ENCODE results near the gene ATP6V1A.

The ATP6V1A gene

GRCh38 chr3:113747283-113748046, 630 bp downstream of the ATP6V1A start:
- DNase-seq (ENCODE audit: low read depth): peak; percentile 37

DNA sequence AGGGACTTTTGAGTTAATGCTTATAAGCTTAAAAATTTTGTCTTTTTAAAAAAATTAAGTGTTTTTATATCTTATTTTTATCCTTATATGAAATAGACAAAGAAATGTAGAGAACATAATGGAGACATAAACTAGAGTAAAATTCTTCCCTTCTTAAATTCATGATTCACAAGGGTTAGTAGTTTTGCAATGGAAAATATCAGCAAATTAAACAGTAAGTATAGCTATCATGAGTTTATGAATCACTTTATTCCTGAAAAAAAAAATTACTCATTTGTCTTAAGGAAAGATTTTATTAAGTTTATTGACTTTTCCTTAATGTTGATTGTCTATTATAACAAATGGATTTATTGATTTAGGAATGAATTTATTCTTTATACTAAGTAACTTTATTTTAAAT, 4.3 kb downstream of the ATP6V1A start:
- no peak for DNase-seq (ENCODE audit: low read depth)

- no peak for DNase-seq (ENCODE audit: low read depth)
Measured at GRCh38 chr3:113753376-113753985, 6.6 kb downstream of the ATP6V1A start.

DNA sequence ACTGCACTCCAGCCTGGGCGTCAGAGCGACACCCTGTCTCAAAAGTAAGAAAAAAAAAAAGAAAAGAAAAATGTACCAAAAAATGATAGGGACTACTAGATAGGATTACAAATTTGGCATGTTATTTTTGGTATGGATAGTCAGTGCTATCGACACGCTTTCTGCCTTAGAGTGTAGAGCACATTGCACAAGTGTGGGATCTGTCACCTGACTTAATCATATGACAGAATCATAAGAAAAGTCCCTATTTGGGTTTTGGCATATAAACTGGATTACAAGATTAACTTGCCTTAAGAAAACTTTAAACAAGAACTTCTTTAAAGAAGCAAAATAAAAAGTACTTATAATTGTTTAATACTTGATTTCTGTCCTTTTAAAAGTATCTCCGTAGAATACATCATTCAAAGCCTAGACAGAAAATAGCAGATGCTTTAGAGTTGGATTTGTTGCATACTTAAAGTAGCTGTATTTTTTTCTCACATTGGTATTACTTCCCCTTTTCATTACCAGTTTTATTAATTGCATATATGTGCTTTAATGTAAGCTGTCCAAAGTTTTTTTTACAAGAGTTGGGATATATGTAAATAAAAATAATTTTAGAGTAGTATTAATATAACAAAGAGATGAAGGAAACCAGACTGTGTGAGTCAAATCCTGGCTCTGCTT, 7.8 kb downstream of the ATP6V1A start:
- DNase-seq (ENCODE audit: low read depth): no peak

DNA sequence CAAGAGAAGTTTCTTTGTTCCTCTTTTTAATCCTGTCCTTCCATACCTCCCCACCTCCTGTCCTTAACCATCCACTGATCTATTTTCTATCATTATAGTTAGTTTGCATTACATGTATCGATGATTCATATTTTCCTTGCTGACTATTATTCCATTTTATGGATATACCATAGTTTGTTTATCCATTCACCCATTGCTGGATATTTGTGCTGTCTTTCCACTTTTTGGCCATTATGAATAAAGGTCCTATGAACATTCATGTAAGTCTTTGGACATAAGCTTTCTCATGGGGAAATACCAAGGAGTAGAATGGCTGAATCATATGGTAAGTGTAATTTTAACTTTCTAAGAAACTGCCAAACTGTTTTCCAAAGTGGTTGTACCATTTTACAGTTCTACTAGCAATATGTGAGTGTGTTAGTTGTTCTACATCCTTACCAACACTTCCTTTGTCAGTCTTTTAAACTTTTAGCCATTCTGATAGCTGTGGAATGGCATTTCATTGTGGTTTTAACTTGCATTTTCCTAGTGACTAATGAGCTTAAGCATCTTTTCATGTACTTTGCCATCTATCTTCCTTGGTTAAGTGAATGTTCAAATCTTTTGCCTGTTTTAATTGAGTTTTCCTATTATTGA, 11.7 kb downstream of the ATP6V1A start:
- no peak for DNase-seq (ENCODE audit: low read depth)

DNA sequence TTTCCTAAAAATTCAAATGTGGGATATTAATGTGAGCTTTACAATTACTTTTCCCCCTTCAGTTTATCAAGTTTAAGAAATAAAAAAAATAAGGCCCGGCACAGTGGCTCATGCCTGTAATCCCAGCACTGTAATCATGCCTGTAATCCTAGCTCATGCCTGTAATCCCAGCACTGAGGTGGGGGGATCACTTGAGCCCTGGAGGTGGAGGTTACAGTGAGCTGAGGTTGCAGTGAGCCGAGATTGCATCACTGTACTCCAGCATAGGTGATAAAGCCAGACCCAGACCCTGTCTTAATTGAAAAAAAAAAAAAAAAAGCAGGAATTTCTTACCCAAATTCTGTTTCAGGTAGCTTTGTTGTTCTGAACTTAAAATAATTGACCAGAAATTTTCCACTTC, 17.9 kb downstream of the ATP6V1A start:
- DNase-seq (ENCODE audit: low read depth): no peak

DNA sequence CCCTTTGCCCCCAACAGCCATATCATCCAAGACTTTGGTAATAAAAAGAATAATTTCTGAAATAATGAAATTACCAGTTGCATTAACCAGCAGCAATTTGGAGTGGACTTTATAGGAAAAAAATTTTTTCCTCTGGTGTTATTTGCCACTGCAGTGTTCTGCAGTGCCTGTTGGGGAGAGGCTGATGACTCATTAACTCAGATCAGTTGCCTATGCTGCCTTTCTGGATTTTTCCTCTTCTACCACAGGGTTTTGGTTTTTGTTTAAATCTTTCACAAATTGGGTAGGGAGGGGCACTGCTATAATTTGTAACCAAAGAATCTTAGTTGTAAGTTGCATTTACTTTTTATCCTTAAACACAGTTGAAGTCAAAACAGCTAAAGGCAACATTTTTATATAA, 22.7 kb downstream of the ATP6V1A start:
- DNase-seq (ENCODE audit: low read depth): no peak

DNA sequence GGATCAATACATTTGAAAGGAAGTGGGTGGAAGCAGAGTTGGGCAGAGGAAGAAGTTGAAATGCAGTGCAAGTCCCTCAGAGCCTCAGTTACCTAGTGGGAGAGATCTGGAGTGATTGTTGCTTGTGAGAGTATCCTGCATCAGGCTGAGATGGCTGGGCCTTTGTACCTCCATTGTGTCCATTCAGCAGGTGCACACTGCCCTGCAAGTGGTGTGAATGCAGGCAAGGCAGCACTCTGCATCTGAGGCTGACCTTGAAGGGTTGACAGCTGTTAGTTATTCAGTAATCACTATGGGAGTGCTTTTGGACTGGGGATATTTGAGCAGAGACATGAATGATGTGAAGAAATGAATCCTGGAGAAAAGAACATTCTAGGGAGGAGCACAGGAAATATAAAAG, 25.2 kb downstream of the ATP6V1A start:
- no peak for DNase-seq (ENCODE audit: low read depth)

- DNase-seq (ENCODE audit: low read depth): no peak
Measured at GRCh38 chr3:113773381-113773780, 26.5 kb downstream of the ATP6V1A start.

- DNase-seq (ENCODE audit: low read depth): no peak
Measured at GRCh38 chr3:113775516-113775915, 28.7 kb downstream of the ATP6V1A start.

GRCh38 chr3:113776564-113776963, 29.7 kb downstream of the ATP6V1A start:
- DNase-seq (ENCODE audit: low read depth): no peak

DNA sequence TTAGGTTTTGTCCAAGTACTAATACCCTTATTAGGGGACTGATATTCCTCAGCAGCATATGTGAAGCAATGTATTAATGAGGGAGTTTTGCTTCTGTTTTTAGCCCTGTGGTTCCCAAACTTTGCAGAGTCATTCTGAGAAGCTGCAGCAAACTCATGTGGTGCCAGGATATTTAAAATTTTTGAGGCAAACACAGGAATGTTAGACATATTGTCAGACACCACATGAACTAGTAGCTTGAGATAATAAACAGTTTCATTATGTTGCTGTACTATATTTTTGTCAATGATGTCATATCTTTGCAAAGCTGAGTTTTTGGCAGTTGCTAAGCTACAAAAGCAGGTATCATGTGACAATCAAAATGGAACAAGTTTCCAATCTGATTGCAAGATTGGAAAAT, 36.6 kb downstream of the ATP6V1A start:
- no peak for DNase-seq (ENCODE audit: low read depth)

DNA sequence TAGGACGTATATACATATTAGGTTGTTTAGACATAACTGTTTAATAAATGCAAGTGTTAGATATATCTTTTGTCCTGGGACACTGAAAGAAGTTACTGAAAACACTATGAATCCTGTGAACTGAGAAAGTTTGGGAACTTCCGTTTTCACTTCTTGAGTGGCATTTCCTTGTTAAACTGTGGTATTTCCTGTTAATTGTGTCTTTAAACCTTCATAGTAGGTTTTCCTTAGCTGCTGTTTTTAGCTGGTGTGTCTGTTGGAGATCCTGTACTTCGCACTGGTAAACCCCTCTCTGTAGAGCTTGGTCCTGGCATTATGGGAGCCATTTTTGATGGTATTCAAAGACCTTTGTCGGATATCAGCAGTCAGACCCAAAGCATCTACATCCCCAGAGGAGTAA, 37.1 kb downstream of the ATP6V1A start:
- DNase-seq (ENCODE audit: low read depth): no peak

DNA sequence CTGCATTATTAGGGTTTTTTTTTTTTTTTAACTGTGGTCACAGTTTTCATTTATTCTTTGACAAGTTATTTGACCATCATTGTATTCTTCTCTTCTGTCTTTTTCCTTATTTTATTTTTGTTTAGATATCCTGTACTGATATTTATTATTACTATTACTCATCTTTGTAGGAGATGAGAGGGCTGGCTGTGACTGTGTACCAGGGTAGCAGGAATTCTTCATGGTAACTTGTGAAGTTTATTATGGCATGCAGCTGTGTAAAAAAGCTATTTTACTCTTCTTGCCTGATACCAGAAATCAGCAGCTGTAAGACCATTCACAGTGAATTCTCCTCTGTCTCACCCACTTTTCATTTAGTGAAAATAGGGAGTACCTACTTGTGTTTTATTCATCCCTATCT, 44.5 kb downstream of the ATP6V1A start:
- no peak for DNase-seq (ENCODE audit: low read depth)

- DNase-seq (ENCODE audit: low read depth): no peak
Measured at GRCh38 chr3:113794526-113794925, 47.7 kb downstream of the ATP6V1A start.

GRCh38 chr3:113795693-113796092, 48.9 kb downstream of the ATP6V1A start:
- DNase-seq (ENCODE audit: low read depth): no peak

DNA sequence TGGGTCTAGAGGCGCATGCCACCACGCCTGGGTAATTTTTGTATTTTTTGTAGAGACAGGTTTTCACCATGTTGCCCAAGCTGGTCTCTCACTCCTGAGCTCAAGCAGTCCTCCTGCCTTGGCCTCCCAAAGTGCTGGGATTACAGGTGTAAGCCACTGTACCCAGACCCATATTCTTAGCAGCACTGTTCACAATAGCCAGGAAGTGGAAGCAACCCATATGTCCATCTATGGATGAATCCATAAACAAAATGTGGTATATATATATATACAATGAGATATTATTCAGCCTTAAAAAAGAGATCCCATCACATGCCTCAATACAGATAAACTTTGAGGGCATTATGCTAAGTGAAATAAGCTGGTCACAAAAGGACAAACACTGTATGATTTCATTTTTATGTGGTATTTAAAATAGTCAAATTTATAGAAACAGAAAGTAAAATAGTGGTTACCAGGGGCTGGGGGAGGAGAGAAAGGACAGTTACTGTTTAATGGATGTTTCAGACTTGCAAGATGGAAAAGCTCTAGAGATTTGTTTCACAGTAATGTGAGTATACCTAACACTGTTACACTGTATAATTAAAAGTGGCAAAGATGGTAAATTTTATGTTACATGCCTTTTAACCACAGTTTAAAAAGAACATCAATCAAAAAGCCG, 56.1 kb downstream of the ATP6V1A start:
- no peak for DNase-seq (ENCODE audit: low read depth)

- DNase-seq (ENCODE audit: low read depth): no peak
Measured at GRCh38 chr3:113804661-113805060, 57.8 kb downstream of the ATP6V1A start.

DNA sequence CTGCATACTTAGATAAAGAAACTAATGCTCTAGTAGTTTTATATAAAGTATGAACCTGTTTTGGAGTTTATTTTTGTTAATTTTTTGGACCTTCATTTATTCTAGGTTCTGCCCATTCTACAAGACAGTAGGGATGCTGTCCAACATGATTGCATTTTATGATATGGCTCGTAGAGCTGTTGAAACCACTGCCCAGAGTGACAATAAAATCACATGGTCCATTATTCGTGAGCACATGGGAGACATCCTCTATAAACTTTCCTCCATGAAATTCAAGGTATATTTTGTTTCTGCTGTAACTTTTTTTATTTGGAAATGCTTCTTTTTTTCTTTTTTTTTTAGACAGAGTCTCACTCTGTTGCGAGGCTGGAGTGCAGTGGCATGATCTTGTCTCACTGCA, 58.4 kb downstream of the ATP6V1A start:
- no peak for DNase-seq (ENCODE audit: low read depth)

GRCh38 chr3:113812854-113813253, 66.0 kb downstream of the ATP6V1A start:
- DNase-seq (ENCODE audit: low read depth): no peak

DNA sequence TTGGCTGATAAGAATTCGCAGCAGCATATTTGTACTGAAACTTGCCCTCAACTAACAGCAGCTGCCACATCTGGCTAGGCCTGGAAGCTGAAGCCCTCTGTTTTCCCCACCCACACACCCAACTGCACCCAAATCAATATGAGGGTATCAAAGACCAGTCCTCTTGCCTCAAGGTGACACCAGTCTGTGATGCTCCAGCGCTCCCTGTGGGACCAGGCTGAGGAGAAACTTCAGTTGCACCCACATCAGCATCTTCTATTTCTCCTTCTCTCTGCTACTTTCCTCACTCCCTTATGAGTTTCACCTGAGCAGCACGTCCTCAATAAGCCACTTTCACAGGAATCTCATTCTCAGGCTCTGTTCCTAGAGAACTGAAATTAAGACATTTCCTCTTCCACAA, 73.0 kb downstream of the ATP6V1A start:
- DNase-seq (ENCODE audit: low read depth): no peak

GRCh38 chr3:113825090-113825489, 78.3 kb downstream of the ATP6V1A start:
- no peak for DNase-seq (ENCODE audit: low read depth)
